Breast epithelium (tissue), 4 donors: ENCODE data around the gene ELL. TPM values are rescaled to one million over a fixed set of nuclear protein-coding genes. Genes with fewer than 3 reads are reported as not detected.

Experiments used
- DNase-seq, 2 donors: peaks; one replicate each; pipeline ENCODE4 v3.0.0-alpha.2; 2019; ENCODE audit warnings: low spot score in 2 of 2
- H3K27ac ChIP-seq, 2 donors: fragments of 200-600 bp; sonication (generic) in 1 of 2; one replicate each; pipeline ENCODE4 v1.5.1; 2016 to 2019; ENCODE audit warnings: mild to moderate bottlenecking in 1 of 2
- H3K27me3 ChIP-seq, 2 donors: fragments of 200-600 bp; sonication (generic) in 1 of 2; one replicate each; pipeline versions ENCODE4 v1.5.1 to v1.6.0; 2017 to 2019; ENCODE audit warnings: control low read depth in 1 of 2, mild to moderate bottlenecking in 1 of 2
- H3K36me3 ChIP-seq: fragments of 200-600 bp; one replicate; pipeline ENCODE4 v1.5.1; 2019
- H3K4me1 ChIP-seq, 2 donors: fragments of 200-600 bp; sonication (generic); one replicate each; pipeline ENCODE4 v1.5.1; 2016 to 2019; ENCODE audit warnings: control low read depth in 1 of 2
- H3K4me3 ChIP-seq, 3 donors: fragments of 200-600 bp; sonication (generic); 1 replicate in 2 of 3; 2 replicates in 1 of 3; pipeline ENCODE4 v1.5.1; 2016 to 2019; ENCODE audit warnings: mild to moderate bottlenecking in 3 of 3, moderate library complexity in 2 of 3
- H3K9me3 ChIP-seq, 2 donors: fragments of 200-600 bp; sonication (generic) in 1 of 2; one replicate each; pipeline ENCODE4 v1.5.1; 2016 to 2019; ENCODE audit warnings: control low read depth in 1 of 2
- CTCF ChIP-seq, 3 donors: fragments of 450-650 bp; IDR thresholded peaks; one replicate each; pipeline ENCODE4 v1.5.1; 2016 to 2017; ENCODE audit warnings: antibody characterized with exemption in 3 of 3, mild to moderate bottlenecking in 3 of 3, moderate library complexity in 3 of 3
- POLR2A ChIP-seq: fragments of 450-650 bp; IDR thresholded peaks from one replicate; pipeline ENCODE4 v1.6.1; 2016; ENCODE audit warnings: antibody characterized with exemption, mild to moderate bottlenecking, moderate library complexity
- POLR2AphosphoS5 ChIP-seq, 3 donors: sonication (generic); formaldehyde crosslinking; IDR thresholded peaks; one replicate each; pipeline ENCODE4 v1.6.1; 2017; ENCODE audit warnings: antibody characterized with exemption in 3 of 3
- intact Hi-C: fragments of 100-400 bp; cut with DNase I; formaldehyde crosslinking; loops from one replicate; pipeline ENCODE4 v1.15.1; 2023; ENCODE audit warnings: low total_unique reads
- total RNA-seq, 3 donors: library from RNA; depleted of rRNA; stranded (reverse); fragments of >200 nt; gene quantifications; one replicate each; pipeline ENCODE4 v1.1.0, GENCODE V29; 2016

The ELL gene
- total RNA-seq, 3 donors from 2014 or later = 13.0 to 22.3 (median 15.7) TPM

- DNase-seq = no peak
- Histone ChIP-seq H3K36me3 (no peaks in the 10 kb centered on the region), H3K27ac (peak overlapping the region; percentile 43 to 67), H3K9me3 (no peaks in the 10 kb centered on the region), H3K4me3 (peak overlapping the region in 1 of 3 donors; percentile 17), H3K27me3 (no peaks in the 10 kb centered on the region), H3K4me1 (peaks cover 27 to 41% of the 10 kb centered on the region in 2 donors)
- intact Hi-C loops = no loop called here
- TF ChIP-seq POLR2A = no peak
- no peak for TF ChIP-seq POLR2AphosphoS5 (IDR thresholded peaks at IDR 0.05)
- no peak for TF ChIP-seq CTCF (IDR thresholded peaks at IDR 0.05)
These were observed 19.6 kb downstream of the ELL start for GRCh38 chr19:18502246-18502637.

GRCh38 chr19:18501832-18502231, 20.0 kb downstream of the ELL start:
- TF ChIP-seq CTCF (IDR thresholded peaks at IDR 0.05) (no peak), POLR2AphosphoS5 (IDR thresholded peaks at IDR 0.05) (no peak), POLR2A (no peak)
- H3K36me3 ChIP-seq = no peaks in the 10 kb centered on the region
- H3K4me1 ChIP-seq = peaks cover 27 to 37% of the 10 kb centered on the region in 2 donors
- no peak for DNase-seq
- intact Hi-C loops = no loop called here
- H3K27me3 ChIP-seq = no peaks in the 10 kb centered on the region
- no peaks in the 10 kb centered on the region for H3K9me3 ChIP-seq
- peak overlapping the region; percentile 43 to 67 for H3K27ac ChIP-seq
- H3K4me3 ChIP-seq = peak overlapping the region in 1 of 3 donors; percentile 17

- intact Hi-C loops = no loop called here
- Histone ChIP-seq H3K9me3 (no peaks in the 10 kb centered on the region), H3K4me1 (peaks cover 28 to 38% of the 10 kb centered on the region in 2 donors), H3K36me3 (no peaks in the 10 kb centered on the region), H3K4me3 (no peak overlapping the region), H3K27ac (peak overlapping the region; percentile 43 to 65), H3K27me3 (no peaks in the 10 kb centered on the region)
- TF ChIP-seq POLR2AphosphoS5 (IDR thresholded peaks at IDR 0.05) (no peak), CTCF (IDR thresholded peaks at IDR 0.05) (no peak), POLR2A (no peak)
- DNase-seq = no peak
These were observed 20.5 kb downstream of the ELL start for GRCh38 chr19:18501351-18501750.

GRCh38 chr19:18500799-18501198, 21.1 kb downstream of the ELL start:
- Histone ChIP-seq H3K36me3 (no peaks in the 10 kb centered on the region), H3K27me3 (no peaks in the 10 kb centered on the region), H3K4me1 (peaks cover 23 to 40% of the 10 kb centered on the region in 2 donors), H3K27ac (peak overlapping the region; percentile 43 to 65), H3K4me3 (no peak overlapping the region), H3K9me3 (no peaks in the 10 kb centered on the region)
- intact Hi-C loops = no loop called here
- DNase-seq = peak in 1 of 2 donors; percentile 72
- no peak for TF ChIP-seq CTCF (IDR thresholded peaks at IDR 0.05)
- no peak for TF ChIP-seq POLR2AphosphoS5 (IDR thresholded peaks at IDR 0.05)
- no peak for TF ChIP-seq POLR2A

- Histone ChIP-seq H3K27ac (peak overlapping the region; percentile 43 to 65), H3K27me3 (no peaks in the 10 kb centered on the region), H3K9me3 (no peaks in the 10 kb centered on the region), H3K4me1 (peaks cover 20 to 43% of the 10 kb centered on the region in 2 donors), H3K36me3 (no peaks in the 10 kb centered on the region), H3K4me3 (no peak overlapping the region)
- intact Hi-C loops = no loop called here
- no peak for DNase-seq
- TF ChIP-seq CTCF (IDR thresholded peaks at IDR 0.05) (no peak), POLR2AphosphoS5 (IDR thresholded peaks at IDR 0.05) (peak in 1 of 3 donors; percentile 18), POLR2A (no peak)
These were observed 21.5 kb downstream of the ELL start for GRCh38 chr19:18500376-18500775.
